Daoy (cell line): Measurements from ENCODE around the gene ERC2. TPM values are rescaled to one million over a fixed set of nuclear protein-coding genes. Genes with fewer than 3 reads are reported as not detected.
"Not testable (repeated sequence)": the region's sequence is repeated elsewhere in the genome, so short reads cannot be mapped to it uniquely, and the experiment has no call there.

Experiments
- DNase-seq: peaks from one replicate; pipeline ENCODE4 v3.0.0-alpha.2; 2015; ENCODE audit warnings: low read depth
- total RNA-seq: library from RNA; depleted of rRNA; stranded (reverse); fragments of >200 nt; shearing (Covaris generic); gene quantifications from 2 replicates; pipeline ENCODE4 v1.2.3, GENCODE V29; 2014; rRNA removed

ERC2 gene
- total RNA-seq: 1.7 and 11.3 TPM in 2 replicates

DNA sequence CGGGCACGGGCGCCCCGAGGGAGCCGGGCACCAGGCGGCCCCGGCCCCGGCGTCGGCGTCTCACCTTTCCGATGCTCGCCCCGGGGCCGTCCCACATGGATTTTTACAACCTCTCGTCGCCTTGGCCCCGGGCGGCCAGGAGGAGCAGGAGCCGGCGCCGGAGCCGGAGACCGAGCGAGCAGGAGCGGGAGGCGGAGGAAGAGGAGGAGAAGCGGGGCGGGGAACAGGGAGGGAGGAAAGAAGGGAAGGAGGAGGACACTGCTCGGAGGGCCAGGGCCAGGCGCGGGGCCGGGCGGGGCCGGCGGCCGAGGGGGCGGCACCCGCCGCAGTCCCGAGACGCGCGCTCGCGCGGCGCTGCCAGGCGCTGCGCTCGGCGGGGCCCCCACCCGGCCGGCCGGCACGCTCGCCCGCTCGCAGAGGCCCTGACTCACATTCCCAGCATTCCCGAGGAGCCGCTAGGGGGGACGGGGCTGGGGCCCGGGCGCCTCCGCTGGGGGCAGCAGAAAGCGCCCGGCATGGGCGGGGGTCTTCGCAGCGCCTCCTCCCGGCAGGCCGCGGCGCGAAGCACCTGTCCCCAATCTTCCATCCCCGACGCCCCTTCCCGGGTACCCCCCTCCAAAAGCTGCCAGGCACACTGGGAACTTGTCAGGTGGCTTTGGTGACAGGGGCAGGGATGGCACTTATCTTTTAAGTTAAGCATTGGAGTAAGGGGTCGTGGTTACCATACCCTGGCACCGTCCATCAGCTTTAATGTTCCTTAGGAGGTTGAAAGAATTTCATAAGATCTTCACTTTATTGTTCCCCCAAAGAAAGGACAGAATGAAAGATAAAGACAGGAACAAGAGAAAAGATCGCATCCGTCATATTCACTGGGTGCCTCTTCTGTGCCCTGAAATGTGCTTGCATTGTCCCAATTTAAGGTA is at the start of gene ERC2:
Gene ERC2 (minus strand): TSS at position 284 of the 923 bp plus-strand sequence.
- peak; percentile 78 for DNase-seq

- DNase-seq: no peak
These were observed 34.5 kb upstream of the ERC2 start for GRCh38 chr3:56502738-56503137.

GRCh38 chr3:56496376-56496775 is 28.1 kb upstream of the ERC2 start:
- DNase-seq: not testable (repeated sequence)

DNA sequence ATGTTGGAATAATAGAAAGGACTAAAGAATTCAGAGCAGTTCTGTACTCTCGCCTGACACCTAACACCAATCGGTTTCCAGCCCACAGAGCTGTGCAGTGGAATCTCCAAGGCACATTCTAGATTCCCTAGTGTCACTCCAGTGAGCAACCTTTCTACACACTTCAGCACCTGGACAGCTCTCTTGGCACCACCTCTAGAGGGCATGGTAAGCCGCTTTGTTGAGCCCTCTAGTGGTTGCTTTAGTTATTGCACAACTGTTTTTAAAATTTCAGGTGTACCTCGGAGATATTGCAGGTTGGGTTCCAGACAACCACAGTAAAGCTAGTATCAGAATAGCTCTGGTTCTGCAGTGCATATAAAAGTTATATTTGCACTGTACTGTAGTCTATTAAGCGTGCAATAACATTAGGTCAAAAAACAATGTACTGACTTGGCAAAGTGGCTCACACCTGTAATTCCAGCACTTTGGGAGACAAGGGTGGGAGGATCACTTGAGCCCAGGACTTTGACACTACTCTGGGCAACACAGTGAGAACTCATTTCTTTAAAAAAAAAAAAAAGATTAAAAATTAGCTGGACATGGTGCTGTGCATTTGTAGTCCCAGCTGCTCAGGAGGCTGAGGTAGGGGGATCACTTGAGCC is 26.5 kb upstream of the ERC2 start:
- DNase-seq: peak; percentile 76

- no peak for DNase-seq
These were observed 23.3 kb upstream of the ERC2 start for GRCh38 chr3:56491566-56491965.

DNA sequence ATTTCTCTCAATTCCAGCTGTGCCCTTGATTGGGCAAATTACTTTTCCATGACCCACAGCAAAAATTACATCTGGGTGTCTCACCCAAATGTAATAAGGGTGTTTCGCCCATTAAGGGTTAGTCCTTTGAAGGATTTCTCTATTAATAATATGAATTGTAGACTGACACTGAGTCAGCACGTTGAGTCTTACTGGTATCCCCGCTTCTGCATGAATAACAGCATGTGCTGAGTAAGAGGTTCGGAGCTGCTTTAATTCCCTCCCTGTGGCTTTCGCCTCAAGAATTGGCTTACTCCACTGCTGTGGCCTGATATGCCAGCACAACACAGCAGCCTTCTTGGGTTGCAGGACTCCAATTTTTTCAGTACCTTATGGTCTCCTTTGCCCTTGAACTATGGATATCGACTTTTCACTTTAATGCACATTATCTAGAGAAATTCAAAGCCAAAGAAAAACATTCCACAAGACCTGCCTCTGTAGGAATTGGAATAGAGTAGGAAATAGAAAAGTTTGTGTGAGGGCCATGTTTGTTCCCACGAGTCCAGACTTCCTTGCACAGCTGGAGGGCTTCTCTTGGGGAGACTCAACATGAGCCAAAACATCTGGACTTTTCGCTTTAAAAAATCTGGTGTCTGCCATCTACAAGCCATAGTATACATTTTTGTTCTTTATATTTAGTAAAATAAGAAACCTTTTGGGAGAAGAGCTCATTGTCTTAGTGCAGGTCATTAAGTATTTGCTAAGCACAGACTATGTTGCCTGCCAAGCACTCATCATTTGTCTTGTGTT is 20.7 kb upstream of the ERC2 start:
- no peak for DNase-seq

DNA sequence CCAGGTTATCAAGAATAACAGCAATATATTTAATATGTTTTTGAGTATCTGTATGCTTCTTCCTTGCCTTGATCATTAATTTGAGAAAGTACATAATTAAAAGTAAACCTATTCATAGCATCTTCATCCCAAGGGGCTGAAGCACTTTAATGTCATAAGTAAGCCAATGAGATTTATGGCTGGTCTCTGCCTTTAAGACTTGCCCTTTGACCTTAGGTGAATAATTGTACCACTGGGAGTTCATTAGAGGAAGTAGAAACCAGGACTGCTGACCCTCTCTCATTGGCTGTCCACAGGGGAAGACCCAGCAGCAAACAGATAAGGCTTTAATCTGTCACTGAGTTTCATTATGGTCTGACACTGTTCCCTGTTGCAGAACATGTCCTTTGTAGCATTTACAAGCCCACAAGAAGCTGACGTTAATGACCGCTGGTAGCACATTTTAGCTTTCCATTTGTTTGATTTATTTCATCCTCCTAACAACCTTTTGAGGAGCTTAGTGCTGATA is 16.3 kb upstream of the ERC2 start:
- DNase-seq: no peak

GRCh38 chr3:56484122-56484521 is 15.9 kb upstream of the ERC2 start:
- DNase-seq: no peak

GRCh38 chr3:56477646-56478045 is 9.4 kb upstream of the ERC2 start:
- no peak for DNase-seq

- DNase-seq: no peak
These were observed 8.5 kb upstream of the ERC2 start for GRCh38 chr3:56476771-56477170.

DNA sequence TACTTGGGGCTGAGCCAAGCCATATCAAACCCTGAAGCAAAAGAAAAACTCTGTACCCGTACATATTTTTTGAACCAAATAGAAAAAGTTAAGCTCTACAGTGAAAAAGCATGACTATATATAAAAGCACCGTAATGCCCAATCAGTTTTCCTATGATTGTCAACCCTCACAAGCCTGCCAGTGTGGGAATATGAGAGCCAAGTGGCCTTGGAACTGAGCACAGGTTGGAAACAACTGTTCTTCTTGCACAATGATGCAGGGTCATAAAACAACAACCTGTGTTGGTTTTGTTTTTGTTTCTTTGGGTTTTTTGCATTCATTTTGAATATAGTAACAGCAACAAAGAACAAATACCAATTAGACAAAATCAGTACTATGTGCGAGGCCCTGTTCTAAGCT is 3.5 kb upstream of the ERC2 start:
- DNase-seq: no peak

DNA sequence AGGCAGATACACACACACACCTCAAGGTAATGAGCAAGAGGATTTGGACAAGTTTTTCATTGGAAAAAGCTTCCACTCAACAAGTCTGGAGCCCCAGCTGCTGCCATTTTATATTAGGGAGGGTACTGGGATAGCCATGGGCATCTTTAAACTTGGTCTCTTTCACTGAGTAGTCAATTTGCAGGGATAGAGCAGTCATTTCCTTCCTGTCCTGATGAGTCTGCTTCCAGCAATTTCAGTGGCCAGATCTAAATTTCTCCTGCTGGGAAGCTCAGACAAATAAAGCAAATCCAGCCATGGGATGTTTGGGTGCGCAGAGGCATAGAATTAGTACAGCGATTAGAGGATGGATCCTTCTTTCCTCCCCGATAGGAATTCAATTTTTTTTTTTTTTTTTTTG is 874 bp upstream of the ERC2 start:
- DNase-seq: peak; percentile 28

GRCh38 chr3:56467801-56468183 is 475 bp downstream of the ERC2 start:
- DNase-seq: no peak

DNA sequence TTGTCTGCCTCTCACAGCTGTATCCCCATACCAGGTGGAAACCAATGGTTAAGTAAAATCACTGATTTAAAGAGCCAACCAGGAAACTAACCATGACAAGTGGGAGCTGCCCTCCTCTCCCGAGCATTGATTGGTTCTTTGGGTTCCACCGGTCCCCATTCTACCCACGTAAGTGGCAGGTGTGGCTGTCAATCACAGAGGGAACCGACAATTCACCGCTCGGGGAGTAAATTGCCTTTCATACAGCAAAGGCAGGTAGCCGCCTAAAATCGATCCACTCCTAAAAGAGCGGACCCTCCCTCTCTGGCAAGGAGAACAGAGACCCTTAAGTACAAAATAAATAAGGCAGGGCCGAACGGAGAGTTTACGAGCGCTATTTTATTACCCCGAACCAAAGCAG is 1.2 kb downstream of the ERC2 start:
- DNase-seq: peak; percentile 93

DNA sequence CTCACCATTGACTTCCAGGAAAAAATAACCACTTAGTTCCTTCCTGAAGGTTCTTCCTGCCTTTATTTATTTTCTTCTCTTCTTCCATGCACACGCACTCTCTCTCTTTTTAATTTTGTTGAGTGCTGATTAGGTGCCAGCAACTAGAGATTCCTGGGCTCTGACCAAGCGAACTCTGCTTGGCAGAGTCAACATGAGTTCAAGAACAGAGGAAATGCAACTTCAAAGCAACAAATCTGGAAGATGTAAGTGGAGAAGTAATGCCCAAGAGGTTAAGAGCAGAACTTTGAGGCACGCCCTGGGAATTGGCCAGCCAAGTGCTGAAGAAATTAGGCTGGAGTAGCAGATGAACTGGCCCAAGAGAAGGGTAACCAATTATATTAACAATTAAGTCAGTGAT is 8.5 kb downstream of the ERC2 start:
- no peak for DNase-seq

DNA sequence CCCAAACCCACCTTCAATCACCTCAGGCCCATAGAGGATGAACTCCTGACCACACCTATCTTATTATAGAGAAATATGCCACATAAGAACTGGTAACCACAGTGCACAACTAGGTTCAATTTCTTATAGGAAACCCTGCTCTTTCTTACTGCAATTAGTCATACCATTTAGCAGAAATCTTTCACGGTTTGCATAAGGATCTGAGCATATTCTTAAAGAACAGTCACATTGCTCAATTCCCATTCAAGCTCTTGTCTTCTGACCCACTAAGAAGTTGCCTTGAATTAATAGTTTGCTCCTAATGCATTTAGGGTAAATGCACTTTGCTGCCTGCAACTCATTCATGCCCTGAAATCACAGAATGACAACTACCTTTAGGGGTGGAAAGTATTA is 9.2 kb downstream of the ERC2 start:
- no peak for DNase-seq

- no peak for DNase-seq
These were observed 9.7 kb downstream of the ERC2 start for GRCh38 chr3:56458496-56459103.

- no peak for DNase-seq
These were observed 12.2 kb downstream of the ERC2 start for GRCh38 chr3:56456117-56456516.

- no peak for DNase-seq
These were observed 15.3 kb downstream of the ERC2 start for GRCh38 chr3:56453011-56453410.

DNA sequence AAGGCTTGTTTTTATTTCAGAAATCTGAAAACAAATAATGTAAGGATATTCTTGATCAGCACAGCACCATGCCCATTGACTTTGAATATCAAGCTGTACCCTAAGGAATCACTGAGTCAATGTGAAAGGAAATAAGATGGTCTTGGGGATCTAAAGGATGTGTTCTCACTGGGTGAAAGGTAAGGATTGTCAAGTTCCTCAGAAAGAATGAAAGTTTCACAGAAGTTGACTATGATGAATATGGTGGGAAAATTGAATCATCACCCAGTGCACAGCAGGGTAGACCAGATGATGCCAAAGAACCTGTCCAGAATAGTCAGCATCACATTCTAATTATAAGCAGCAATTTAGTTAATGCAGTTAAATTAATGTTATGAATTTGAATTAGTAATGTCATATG is 16.2 kb downstream of the ERC2 start:
- no peak for DNase-seq

- DNase-seq: no peak
These were observed 24.9 kb downstream of the ERC2 start for GRCh38 chr3:56443372-56443771.

GRCh38 chr3:56428667-56429066 is 39.6 kb downstream of the ERC2 start:
- no peak for DNase-seq
